SH-SY5Y (cell line): ENCODE data around the gene MBNL2.

Experiments
- GATA2 ChIP-seq: IDR thresholded peaks from 2 replicates; pipeline ENCODE4 v1.6.1; 2011; ENCODE audit warnings: mild to moderate bottlenecking, low read depth, low read length
- GATA3 ChIP-seq: IDR thresholded peaks from 2 replicates; pipeline ENCODE4 v1.6.1; 2011; ENCODE audit warnings: low read depth, mild to moderate bottlenecking, low read length, moderate library complexity

GRCh38 chr13:97191615-97192014 lies 30.5 kb upstream of the MBNL2 start:
- TF ChIP-seq GATA2 = no peak
- TF ChIP-seq GATA3 = no peak
